Activated T-cell treated with anti-CD3 and anti-CD28 coated beads for 1 hour (primary cell): Measurements from ENCODE around the gene FBXW5.

Experiments used
- DNase-seq: peaks from one replicate; pipeline ENCODE4 v3.0.0-alpha.2; 2020; ENCODE audit warnings: low read depth

The FBXW5 gene

GRCh38 chr9:136930014-136930413, 14.5 kb downstream of the FBXW5 start:
- no peak for DNase-seq

DNA sequence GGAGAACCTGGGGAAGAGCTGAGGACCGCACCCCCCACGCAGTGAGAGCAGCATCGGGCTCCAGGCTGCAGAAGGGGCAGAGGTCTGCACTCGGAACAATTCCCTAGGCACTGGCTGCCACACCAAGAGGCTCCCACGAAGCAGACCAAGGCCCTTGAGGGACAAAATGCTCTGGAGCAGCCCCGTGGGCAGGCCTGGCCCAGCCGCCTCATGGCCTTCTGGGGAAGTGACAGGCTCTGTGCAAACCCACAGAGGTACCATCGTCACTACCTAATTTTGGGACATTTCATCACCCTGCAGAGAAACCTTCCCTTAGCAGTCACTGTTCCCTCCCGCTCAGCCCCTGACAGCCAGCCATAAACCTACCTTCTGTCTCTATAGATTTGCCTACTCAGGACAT, 15.9 kb downstream of the FBXW5 start:
- no peak for DNase-seq

GRCh38 chr9:136927343-136928271, 16.9 kb downstream of the FBXW5 start:
- DNase-seq, result no peak

DNA sequence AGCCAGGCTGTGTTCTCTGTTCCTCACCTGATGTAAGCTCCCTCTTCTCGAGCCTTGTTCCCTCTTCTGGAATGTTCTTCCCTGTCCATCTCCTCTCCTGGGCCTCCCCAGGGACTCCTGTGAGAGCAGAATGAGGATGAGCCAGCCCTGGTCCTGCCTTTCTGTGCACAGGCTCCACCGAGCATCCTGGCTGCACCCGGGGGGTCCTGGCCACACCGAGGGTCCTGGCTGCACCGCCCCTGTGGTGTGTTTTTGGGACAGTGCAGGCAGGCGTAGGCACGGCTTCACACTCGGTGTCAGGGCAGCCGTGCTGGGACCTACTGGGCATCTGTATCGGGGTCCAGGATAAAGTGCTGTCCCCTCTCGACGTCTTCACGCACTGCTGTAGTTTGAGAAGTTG, 17.8 kb downstream of the FBXW5 start:
- DNase-seq, result no peak

DNA sequence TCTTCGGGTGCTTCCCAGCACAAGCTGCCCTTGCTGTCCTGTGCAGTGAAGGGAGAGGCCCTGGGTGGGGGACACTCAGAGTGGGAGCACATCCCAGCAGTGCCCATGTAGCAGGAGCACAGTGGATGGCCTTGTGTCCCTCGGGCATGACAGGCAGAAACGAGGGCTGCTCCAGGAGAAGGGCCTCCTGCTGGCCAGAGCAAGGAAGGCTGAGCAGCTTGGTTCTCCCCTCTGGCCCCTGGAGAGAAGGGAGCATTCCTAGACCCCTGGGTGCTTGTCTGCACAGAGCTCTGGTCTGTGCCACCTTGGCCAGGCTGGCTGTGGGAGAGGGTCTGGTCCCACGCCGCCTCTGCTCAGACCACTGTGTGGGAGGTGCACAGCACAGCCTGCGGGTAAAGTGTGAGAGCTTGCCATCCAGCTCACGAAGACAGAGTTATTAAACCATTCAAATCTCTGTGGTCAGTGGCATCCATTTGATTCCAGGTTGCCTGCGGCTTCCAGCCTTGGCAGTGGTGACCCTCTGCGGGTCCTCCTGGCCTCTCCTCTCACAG, 18.3 kb downstream of the FBXW5 start:
- DNase-seq, result no peak

- DNase-seq, result no peak
These were observed 19.0 kb downstream of the FBXW5 start for GRCh38 chr9:136925414-136926153.

GRCh38 chr9:136923881-136924280, 20.7 kb downstream of the FBXW5 start:
- no peak for DNase-seq

DNA sequence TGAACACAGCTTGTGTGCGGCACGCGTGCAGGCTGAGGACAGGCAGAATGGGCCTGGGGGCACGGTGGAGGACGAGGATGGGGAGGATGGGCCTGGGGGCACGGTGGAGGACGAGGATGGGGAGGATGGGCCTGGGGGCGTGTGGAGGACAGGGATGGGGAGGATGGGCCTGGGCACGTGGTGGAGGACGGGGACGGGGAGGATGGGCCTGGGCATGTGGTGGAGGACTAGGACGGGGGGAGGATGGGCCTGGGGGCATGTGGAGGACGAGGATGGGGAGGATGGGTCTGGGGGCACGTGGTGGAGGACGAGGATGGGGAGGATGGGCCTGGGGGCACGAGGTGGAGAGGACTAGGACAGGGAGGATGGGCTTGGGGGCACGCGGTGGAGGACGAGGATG, 22.0 kb downstream of the FBXW5 start:
- no peak for DNase-seq

- DNase-seq, result no peak
These were observed 22.8 kb downstream of the FBXW5 start for GRCh38 chr9:136921718-136922117.

- no peak for DNase-seq
These were observed 23.2 kb downstream of the FBXW5 start for GRCh38 chr9:136921307-136921706.

GRCh38 chr9:136920734-136921231, 23.8 kb downstream of the FBXW5 start:
- DNase-seq, result no peak

DNA sequence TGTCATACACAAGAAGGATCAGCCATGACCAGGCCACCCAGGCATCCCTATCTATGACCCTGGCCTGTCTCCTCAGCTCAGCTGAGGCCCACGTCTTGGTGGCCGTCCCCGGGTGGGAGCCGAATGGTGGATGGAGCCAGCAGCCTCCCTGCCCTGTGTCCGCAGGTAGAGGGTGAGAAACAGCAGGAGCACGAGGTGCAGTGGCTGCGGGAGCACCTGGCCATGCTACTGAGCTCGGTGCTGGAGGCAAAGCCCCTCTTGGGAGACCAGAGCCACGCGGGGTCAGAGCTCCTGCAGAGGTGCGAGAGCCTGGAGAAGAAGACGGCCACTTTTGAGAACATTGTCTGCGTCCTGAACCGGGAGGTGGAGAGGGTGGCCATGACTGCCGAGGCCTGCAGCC, 24.5 kb downstream of the FBXW5 start:
- no peak for DNase-seq

DNA sequence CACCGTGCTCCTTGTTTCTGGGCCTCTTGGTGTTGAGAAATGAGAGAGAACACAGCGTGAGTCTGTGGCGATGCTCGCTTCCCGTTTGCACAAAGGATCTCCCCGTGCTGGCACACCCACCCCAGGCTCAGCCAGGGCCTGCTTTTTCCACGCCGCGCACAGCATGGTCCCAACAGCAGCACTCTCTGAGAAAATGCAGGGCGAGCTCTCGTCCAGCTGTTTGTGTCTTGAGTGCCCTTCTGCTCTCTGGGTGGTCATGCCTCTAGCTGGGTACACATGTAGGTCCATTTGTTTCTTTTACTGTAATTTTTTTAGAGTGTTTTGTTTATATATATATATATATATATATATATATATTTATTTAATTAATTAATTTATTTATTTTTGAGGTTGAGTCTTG, 26.6 kb downstream of the FBXW5 start:
- DNase-seq, result no peak

GRCh38 chr9:136916330-136917184, 28.0 kb downstream of the FBXW5 start:
- DNase-seq, result no peak

DNA sequence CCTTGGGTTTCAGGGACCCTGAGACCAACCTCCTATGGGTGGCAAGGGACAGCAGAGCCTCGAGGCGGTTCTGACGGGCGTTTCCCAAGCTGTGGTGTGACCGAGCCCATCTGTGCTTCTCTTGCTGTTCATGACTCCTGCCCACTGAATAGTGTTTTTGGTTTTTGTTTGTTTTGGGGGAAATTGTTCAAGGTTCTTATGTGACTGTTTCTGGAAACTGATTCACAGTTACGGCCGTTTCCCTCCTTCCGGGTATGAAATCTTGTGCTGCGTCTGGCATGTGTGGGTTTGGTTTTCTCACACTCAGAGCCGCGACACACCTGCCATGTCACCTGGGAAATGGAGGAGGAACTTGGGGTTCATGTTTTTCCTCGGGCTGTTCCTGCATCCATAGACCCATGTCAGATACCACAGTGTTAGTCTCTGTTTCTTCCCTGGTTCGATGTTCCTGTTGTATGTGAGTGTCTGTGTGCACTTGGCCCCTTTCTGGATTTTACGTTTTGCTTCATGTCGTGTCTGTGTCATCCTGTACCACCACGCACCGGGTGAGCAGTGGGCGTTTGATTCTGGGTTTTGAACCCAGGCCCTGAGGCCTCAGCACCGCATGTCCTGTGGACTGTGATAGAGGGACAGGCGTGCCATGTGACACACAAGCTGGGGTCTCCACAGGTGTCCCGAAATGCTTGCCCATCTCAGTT, 28.8 kb downstream of the FBXW5 start:
- no peak for DNase-seq

GRCh38 chr9:136913701-136914438, 30.7 kb downstream of the FBXW5 start:
- no peak for DNase-seq

GRCh38 chr9:136910901-136911245, 33.7 kb downstream of the FBXW5 start:
- DNase-seq, result no peak

DNA sequence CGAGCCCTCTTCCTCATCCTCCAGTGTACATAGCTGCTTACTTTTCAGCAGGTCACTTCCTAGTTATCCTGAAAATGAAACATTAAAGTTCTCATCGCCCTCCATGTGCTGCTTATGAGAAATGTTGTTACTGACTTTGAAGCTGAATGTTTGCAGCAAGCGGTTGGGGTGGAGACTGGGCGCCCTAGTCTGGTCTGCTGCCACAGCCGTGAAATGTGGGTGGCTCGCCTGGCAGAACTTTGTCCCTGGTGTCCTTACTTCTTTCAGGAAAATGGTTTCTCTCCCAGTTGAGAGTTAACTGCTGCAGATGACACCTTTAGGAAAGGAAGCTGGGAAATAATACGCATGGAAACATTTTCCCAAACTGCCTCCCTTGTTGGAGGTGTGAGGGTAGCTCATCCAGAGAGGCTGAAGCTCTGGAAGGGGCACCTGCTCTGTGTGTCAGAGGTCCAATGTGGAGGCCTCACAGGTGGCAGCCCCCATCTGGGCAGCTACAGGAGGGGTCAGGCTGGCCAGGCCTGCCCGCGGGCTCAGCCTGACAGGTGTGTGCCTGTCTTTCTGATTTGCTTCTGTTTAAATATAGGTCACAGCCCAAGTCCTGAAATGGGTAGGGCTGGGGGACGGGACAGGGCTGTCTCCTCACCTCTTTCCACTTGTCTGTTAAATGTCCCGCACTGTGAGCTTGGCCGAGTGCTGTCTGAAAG, 34.2 kb downstream of the FBXW5 start:
- DNase-seq, result no peak

- DNase-seq, result no peak
These were observed 37.3 kb downstream of the FBXW5 start for GRCh38 chr9:136907011-136907914.
